Kidney (tissue), 14 donors: ENCODE data around the gene KICS2. TPM values are rescaled to one million over a fixed set of nuclear protein-coding genes. Genes with fewer than 3 reads are reported as not detected.
"Not testable (repeated sequence)": the region's sequence is repeated elsewhere in the genome, so short reads cannot be mapped to it uniquely, and the experiment has no call there.

ENCODE experiments used
- DNase-seq, 5 donors: peaks; one replicate each; pipeline ENCODE4 v3.0.0-alpha.2; 2013 to 2020
- FAIRE-seq: peaks from 2 replicates; lab custom pipeline; 2012; peaks lifted over from hg19 to GRCh38; lab: Jason Lieb, UNC
- H3K27ac ChIP-seq, 2 donors: one replicate each; pipeline ENCODE4 v1.7.0; 2013; ENCODE audit warnings: low read depth in 2 of 2, low read length in 2 of 2, inconsistent platforms in 1 of 2
- H3K27me3 ChIP-seq: one replicate; pipeline ENCODE4 v1.7.1; 2013; ENCODE audit warnings: low read length, inconsistent platforms; ENCODE audit not compliant: control insufficient read depth, insufficient read depth
- H3K36me3 ChIP-seq, 3 donors: one replicate each; pipeline versions ENCODE4 v1.7.0 to v1.7.1; 2013; ENCODE audit warnings: low read length in 3 of 3, control low read depth in 1 of 3, inconsistent platforms in 1 of 3; ENCODE audit not compliant: insufficient read depth in 3 of 3, control insufficient read depth in 2 of 3
- H3K4me1 ChIP-seq, 3 donors: one replicate each; pipeline versions ENCODE4 v1.7.0 to v1.7.1; 2013; ENCODE audit warnings: low read length in 3 of 3, inconsistent platforms in 1 of 3, low read depth in 1 of 3; ENCODE audit not compliant: control insufficient read depth in 2 of 3, insufficient read depth in 2 of 3
- H3K4me3 ChIP-seq, 3 donors: one replicate each; pipeline versions ENCODE4 v1.7.0 to v1.8.1; 2013; ENCODE audit warnings: low read length in 3 of 3, control low read depth in 1 of 3, inconsistent platforms in 1 of 3
- H3K9ac ChIP-seq, 3 donors: one replicate each; pipeline versions ENCODE4 v1.7.0 to v1.7.1; 2013; ENCODE audit warnings: low read length in 3 of 3, control low read depth in 1 of 3, inconsistent platforms in 1 of 3
- H3K9me3 ChIP-seq, 3 donors: one replicate each; pipeline versions ENCODE4 v1.7.0 to v1.7.1; 2013; ENCODE audit warnings: low read length in 3 of 3, control low read depth in 1 of 3, inconsistent platforms in 1 of 3; ENCODE audit not compliant: control insufficient read depth in 2 of 3, insufficient read depth in 1 of 3
- intact Hi-C: fragments of 100-400 bp; cut with DNase I; formaldehyde crosslinking; loops from one replicate; pipeline ENCODE4 v1.11.1; 2022
- polyA plus RNA-seq: library from polyadenylated mRNA; stranded (reverse); fragments of 350-450 nt; fragmentation: Illumina TruSeq; extraction: RNeasy Lipid Tissue Mini Kit (QIAGEN cat#74804); gene quantifications from one replicate; pipeline ENCODE4 v1.2.3, GENCODE V29; 2014; ENCODE audit warnings: low read depth, low replicate concordance; ENCODE audit not compliant: insufficient read depth
- total RNA-seq: library from RNA; stranded (reverse); fragmentation: NEBNext Ultra II Directional; extraction: Animal tissue kit (Norgen Biotek cat#: 25700); gene quantifications from one replicate; pipeline ENCODE4 v1.2.1, GENCODE V29; 2021
- TF ChIP-seq, protein P1 (sequence below): IDR thresholded peaks from 3 replicates; pipeline ENCODE4 v1.5.1; 2012; ENCODE audit warnings: mild to moderate bottlenecking, moderate library complexity, borderline replicate concordance; ENCODE audit not compliant: insufficient read depth; ENCODE audit errors: extremely low read depth
- donor health status: control.
- donor health status: control.
- donor health status: control.
- donor health status: control.
- donor health status: control.
- donor health status: DM: yes; HTN: yes; CAD: no.
- donor health status: Normal renal cell carcinoma (clear cell type).

Gene KICS2
- total and polyA plus RNA-seq, 2 donors from 2014 or later = 5.6 to 9.8 TPM

DNA sequence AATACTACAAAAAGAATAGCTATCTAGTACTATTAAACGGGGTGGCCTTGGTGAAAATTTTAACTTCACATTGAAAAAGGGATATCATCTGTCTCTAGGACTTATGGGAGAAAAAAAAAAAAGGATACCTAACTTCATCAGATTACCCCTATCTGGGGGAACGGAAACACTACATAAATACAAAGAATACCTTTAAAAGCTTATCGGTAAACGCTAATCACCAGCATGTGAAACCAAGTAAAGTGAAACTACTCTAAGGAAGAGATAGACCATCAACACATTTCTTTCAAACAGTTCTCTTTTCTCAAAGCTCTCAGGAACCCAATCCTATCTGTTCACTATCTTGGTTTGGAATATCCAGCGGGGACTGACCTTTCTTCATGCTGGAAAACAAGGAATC, 3.5 kb downstream of the KICS2 start:
- peaks cover 0 to 8% (median 4%) of the 10 kb centered on the region in 3 donors for H3K36me3 ChIP-seq
- FAIRE-seq (no peak), DNase-seq (no peak)
- intact Hi-C loops = no loop called here
- no peaks in the 10 kb centered on the region for H3K9me3 ChIP-seq
- peaks cover 0 to 8% (median 6%) of the 10 kb centered on the region in 3 donors for H3K4me1 ChIP-seq
- no peak overlapping the region for H3K27ac ChIP-seq
- H3K9ac ChIP-seq = no peak overlapping the region
- TF ChIP-seq, protein P1, sequence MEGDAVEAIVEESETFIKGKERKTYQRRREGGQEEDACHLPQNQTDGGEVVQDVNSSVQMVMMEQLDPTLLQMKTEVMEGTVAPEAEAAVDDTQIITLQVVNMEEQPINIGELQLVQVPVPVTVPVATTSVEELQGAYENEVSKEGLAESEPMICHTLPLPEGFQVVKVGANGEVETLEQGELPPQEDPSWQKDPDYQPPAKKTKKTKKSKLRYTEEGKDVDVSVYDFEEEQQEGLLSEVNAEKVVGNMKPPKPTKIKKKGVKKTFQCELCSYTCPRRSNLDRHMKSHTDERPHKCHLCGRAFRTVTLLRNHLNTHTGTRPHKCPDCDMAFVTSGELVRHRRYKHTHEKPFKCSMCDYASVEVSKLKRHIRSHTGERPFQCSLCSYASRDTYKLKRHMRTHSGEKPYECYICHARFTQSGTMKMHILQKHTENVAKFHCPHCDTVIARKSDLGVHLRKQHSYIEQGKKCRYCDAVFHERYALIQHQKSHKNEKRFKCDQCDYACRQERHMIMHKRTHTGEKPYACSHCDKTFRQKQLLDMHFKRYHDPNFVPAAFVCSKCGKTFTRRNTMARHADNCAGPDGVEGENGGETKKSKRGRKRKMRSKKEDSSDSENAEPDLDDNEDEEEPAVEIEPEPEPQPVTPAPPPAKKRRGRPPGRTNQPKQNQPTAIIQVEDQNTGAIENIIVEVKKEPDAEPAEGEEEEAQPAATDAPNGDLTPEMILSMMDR = no peak
- H3K27me3 ChIP-seq = no peaks in the 10 kb centered on the region
- H3K4me3 ChIP-seq = no peak overlapping the region

DNA sequence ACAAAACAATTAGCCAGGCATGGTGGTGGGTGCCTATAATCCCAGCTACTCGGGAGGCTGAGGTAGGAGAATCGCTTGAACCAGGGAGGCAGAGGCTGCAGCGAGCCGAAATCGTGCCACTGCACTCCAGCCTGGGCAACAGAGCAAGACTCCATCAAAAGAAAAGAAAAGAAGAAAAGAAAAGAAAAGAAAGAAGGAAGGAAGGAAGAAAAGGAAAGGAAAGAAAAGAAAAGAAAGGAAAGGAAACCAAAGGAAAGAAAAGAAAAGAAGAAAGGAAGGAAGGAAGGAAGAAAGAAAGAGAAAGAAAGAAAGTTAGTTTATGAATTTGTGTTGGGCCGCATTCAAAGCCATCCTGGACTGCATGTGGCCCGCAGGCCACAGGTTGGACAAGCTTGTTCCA, 4.5 kb downstream of the KICS2 start:
- H3K9ac ChIP-seq, intact Hi-C loops, FAIRE-seq, H3K9me3 ChIP-seq, H3K4me1 ChIP-seq, H3K36me3 ChIP-seq, H3K27ac ChIP-seq, H3K4me3 ChIP-seq, H3K27me3 ChIP-seq, DNase-seq: not testable (repeated sequence)

DNA sequence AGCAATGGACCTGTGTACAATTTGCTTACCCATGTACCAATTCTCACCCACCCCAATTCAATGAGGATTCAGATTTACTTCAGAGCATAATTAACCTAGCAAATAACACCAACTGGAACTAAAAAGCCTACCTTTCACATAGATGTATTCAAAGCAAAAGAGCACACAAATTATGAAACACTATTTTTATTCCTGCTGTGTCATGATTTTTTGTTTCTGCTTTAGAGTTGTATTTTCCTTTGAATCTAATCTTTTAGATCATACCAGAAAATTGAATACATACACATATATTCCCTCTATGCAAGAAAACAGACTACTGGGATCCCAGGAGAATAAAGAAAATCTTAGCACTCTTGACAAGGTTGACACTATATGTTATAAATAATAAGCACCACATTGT, 5.9 kb downstream of the KICS2 start:
- intact Hi-C loops = no loop called here
- H3K27ac ChIP-seq = no peak overlapping the region
- TF ChIP-seq, protein P1 = no peak
- H3K4me3 ChIP-seq = no peak overlapping the region
- no peaks in the 10 kb centered on the region for H3K27me3 ChIP-seq
- no peak for DNase-seq
- FAIRE-seq = no peak
- no peaks in the 10 kb centered on the region for H3K9me3 ChIP-seq
- peaks cover 0 to 6% (median 6%) of the 10 kb centered on the region in 3 donors for H3K4me1 ChIP-seq
- H3K36me3 ChIP-seq = peaks cover 0 to 8% (median 4%) of the 10 kb centered on the region in 3 donors
- H3K9ac ChIP-seq = no peak overlapping the region

DNA sequence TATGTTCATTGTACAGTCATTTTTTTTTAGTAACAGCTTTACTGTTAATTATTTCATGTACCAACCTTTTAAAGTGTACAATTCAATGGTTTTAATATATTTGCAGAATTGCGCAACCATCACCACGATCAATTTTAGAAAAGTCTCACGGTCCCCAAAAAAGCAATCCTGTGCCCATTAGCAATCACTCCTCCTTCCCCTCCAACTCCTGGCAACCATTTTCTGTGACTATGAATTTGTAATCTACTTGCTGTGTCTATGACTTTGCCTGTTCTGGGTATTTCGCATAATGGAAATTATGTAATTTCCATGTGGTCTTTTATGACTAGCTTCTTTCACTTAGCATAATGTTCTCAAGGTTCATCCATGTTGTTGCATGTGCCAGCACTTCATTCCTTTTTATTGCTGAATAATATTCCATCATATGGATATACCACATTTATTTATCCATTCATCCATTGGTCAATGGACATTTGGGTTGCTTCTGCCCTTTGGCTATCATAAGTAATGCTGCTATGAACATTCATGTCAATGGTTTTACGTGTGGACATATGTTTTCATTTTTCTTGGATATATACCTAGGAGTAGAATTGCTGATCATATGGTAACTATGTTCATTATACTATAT, 9.9 kb downstream of the KICS2 start:
- Histone ChIP-seq H3K27me3 (no peaks in the 10 kb centered on the region), H3K4me3 (no peak overlapping the region), H3K36me3 (peaks cover 0 to 8% (median 4%) of the 10 kb centered on the region in 3 donors), H3K27ac (no peak overlapping the region), H3K9me3 (no peaks in the 10 kb centered on the region), H3K9ac (no peak overlapping the region), H3K4me1 (no peaks in the 10 kb centered on the region)
- DNase-seq = no peak
- FAIRE-seq = no peak
- intact Hi-C loops = no loop called here
- TF ChIP-seq, protein P1 = no peak
